Mucosa of descending colon (tissue), 3 donors: ENCODE measurements around the gene SNTA1. TPM values are rescaled to one million over a fixed set of nuclear protein-coding genes. Genes with fewer than 3 reads are reported as not detected.
"Not testable (repeated sequence)": the region's sequence is repeated elsewhere in the genome, so short reads cannot be mapped to it uniquely, and the experiment has no call there.

ENCODE experiments used
- ATAC-seq: fragments of 200-7000 bp; cut with Tn5 transposase; one replicate; pipeline ENCODE4 v1.9.1; 2020; ENCODE audit warnings: mild to moderate bottlenecking, moderate library complexity
- DNase-seq, 3 donors: peaks; one replicate each; pipeline ENCODE4 v3.0.0-alpha.2; 2020
- H3K36me3 ChIP-seq: fragments of 200-600 bp; one replicate; pipeline ENCODE4 v1.8.0; 2021; ENCODE audit warnings: low read depth, mild to moderate bottlenecking
- H3K4me1 ChIP-seq: fragments of 200-600 bp; one replicate; pipeline ENCODE4 v1.8.0; 2021; ENCODE audit warnings: low read depth, mild to moderate bottlenecking
- H3K4me3 ChIP-seq: fragments of 200-600 bp; one replicate; pipeline ENCODE4 v1.8.0; 2021; ENCODE audit warnings: mild to moderate bottlenecking
- H3K9me3 ChIP-seq: fragments of 200-600 bp; one replicate; pipeline ENCODE4 v1.8.0; 2021; ENCODE audit warnings: mild to moderate bottlenecking
- intact Hi-C, 2 donors: fragments of 100-400 bp; cut with DNase I in 1 of 2; cut with micrococcal nuclease in 1 of 2; formaldehyde crosslinking; loops; one replicate each; pipeline versions ENCODE4 v1.11.0 to v1.11.1; 2022; cut with DNase I, micrococcal nuclease
- total RNA-seq, 3 donors: library from RNA; stranded (reverse); fragmentation: NEBNext Ultra II Directional in 2 of 3; extraction: Animal tissue kit (Norgen Biotek cat#: 25700) in 2 of 3; gene quantifications; one replicate each; pipeline versions ENCODE4 v1.2.1 to v1.2.4, GENCODE V29; 2021 to 2023
- TF ChIP-seq, protein P1 (sequence below): fragments of 200-600 bp; IDR thresholded peaks from one replicate; pipeline ENCODE4 v1.8.0; 2022; ENCODE audit warnings: antibody characterized with exemption, mild to moderate bottlenecking
- donor health status: DM: no; HTN: no; CAD: no; lungs with moderate emphysema.
- donor health status: DM: no; HTN: no; CAD: no.
- donor health status: DM: no; HTN: yes; CAD: no.

Gene SNTA1
- total RNA-seq, 3 donors from 2014 or later = 2.3 to 17.2 (median 5.0) TPM

DNA sequence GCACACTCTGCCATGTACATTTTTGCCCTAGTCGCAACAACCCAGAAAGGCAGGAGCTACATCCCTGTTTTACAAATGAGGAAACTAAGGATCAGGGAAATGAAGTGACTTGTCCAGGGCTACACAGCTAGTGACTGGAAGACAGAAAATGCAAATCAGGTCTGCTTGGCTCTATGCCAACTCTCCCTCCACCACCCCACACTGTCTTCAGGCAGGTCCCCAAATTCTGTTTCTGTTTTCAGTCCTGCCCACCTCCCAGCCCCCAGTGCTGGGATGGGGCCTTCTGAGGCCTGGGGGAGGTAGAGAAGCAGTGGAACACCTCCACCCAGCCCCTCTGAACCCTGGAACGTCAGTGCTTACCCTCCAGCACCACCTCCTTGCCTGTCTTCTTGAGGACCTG, 5.1 kb downstream of the SNTA1 start:
- ATAC-seq (no peak), DNase-seq (no peak)

DNA sequence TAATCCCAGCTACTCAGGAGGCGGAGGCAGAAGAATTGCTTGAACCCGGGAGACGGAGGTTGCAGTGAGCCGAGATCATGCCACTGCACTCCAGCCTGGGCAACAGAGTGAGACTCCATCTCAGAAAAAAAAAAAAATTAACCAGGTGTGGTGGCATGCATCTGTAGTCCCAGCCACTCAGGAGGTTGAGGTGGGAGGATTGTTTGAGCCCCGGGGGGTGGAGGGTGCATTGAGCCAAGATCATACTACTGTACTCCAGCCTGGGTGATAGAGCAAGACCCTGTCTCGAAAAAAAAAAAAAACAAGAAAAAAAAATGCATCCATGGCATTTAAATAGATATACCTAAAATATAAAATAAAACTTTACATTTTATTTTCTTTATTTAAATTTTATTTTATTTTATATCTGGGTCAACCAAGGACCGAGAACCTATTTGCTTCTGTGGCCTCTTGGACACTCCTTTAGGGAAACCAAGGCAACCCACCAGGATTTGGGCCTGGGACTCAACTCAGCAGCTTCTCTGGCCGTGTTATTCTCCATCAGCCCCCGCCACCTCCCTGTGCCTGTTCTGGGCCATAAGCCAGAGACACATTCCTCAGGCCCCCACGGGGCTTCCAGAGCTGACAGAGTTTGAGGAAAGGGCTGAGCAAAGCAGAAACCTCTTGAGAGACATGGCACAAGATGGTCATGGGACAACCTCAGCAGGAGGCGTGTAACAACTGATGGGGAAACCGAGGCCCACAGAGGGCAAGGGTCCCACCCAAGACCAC, 6.2 kb downstream of the SNTA1 start:
- H3K4me3 ChIP-seq = no peak overlapping the region
- ATAC-seq (no peak), DNase-seq (no peak)
- TF ChIP-seq, protein P1, sequence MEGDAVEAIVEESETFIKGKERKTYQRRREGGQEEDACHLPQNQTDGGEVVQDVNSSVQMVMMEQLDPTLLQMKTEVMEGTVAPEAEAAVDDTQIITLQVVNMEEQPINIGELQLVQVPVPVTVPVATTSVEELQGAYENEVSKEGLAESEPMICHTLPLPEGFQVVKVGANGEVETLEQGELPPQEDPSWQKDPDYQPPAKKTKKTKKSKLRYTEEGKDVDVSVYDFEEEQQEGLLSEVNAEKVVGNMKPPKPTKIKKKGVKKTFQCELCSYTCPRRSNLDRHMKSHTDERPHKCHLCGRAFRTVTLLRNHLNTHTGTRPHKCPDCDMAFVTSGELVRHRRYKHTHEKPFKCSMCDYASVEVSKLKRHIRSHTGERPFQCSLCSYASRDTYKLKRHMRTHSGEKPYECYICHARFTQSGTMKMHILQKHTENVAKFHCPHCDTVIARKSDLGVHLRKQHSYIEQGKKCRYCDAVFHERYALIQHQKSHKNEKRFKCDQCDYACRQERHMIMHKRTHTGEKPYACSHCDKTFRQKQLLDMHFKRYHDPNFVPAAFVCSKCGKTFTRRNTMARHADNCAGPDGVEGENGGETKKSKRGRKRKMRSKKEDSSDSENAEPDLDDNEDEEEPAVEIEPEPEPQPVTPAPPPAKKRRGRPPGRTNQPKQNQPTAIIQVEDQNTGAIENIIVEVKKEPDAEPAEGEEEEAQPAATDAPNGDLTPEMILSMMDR = no peak
- peaks cover 2% of the 10 kb centered on the region for H3K4me1 ChIP-seq
- no peaks in the 10 kb centered on the region for H3K36me3 ChIP-seq
- H3K9me3 ChIP-seq = no peaks in the 10 kb centered on the region
- intact Hi-C loops = no loop called here

More for the DNA sequence above, 5.1 kb downstream of the SNTA1 start:
- H3K9me3 ChIP-seq = no peaks in the 10 kb centered on the region
- no peaks in the 10 kb centered on the region for H3K36me3 ChIP-seq
- no peak overlapping the region for H3K4me3 ChIP-seq
- intact Hi-C loops = no loop called here
- TF ChIP-seq, protein P1 = no peak
- peaks cover 2% of the 10 kb centered on the region for H3K4me1 ChIP-seq

DNA sequence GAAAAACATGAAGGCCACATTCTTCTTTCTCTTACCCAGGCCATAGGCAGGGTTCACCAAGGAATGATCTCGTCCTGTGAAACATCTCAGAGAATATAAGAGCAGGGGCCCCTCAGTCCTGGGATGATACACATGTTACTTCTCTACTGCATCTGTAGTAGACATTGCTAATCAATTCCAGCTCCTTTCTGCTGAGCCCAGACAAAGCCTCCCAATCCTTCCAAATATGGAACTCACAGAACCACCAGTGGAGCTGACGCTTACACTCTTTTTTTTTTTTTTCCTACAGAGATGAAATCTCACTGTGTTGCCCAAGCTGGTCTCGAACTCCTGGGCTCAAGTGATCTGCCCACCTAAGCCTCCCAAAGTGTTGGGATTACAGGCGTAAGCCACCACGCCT, 9.1 kb downstream of the SNTA1 start:
- TF ChIP-seq, protein P1 = no peak
- Histone ChIP-seq H3K4me3 (no peak overlapping the region), H3K9me3 (no peaks in the 10 kb centered on the region), H3K36me3 (no peaks in the 10 kb centered on the region), H3K4me1 (no peaks in the 10 kb centered on the region)
- DNase-seq (no peak), ATAC-seq (no peak)
- intact Hi-C loops = no loop called here

DNA sequence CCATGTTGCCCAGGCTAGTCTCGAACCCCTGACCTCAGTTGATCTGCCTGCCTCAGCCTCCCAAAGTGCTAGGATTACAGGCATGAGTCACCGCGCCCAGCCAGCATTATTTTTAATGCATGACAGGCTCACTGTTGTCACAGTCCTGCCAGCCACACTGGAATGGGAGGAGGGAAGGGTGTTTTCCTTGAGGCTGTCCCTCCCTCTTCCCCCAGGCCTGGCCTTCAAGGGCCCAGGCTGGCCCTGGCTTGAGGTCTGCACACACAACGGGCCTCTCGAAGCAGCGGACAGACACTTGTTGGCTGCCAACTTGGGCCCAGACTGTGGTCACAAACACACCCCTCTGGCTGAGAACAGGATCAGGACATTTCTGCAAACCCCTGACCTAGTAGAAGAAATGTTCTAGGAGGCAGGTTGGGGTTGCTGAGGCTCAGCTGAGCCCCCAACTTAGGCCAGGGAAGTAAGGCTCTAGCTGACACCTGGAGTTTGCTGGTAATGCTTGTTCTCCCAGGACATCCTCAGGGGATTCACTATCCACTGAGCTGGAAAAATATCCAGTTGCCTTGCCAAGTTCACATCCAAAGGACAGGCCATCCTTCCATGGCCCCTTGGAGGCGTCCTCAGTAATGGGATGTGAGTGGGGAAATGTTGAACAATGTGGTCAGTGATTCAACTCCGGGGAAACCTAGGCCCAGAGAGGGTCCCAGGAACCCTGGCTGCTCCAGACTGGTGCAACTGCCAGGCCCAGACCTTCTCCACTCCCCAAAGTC, 9.9 kb downstream of the SNTA1 start:
- Histone ChIP-seq H3K4me1 (no peaks in the 10 kb centered on the region), H3K4me3 (no peak overlapping the region), H3K9me3 (no peaks in the 10 kb centered on the region), H3K36me3 (no peaks in the 10 kb centered on the region)
- ATAC-seq = no peak
- intact Hi-C loops = no loop called here
- TF ChIP-seq, protein P1 = no peak
- DNase-seq = no peak

DNA sequence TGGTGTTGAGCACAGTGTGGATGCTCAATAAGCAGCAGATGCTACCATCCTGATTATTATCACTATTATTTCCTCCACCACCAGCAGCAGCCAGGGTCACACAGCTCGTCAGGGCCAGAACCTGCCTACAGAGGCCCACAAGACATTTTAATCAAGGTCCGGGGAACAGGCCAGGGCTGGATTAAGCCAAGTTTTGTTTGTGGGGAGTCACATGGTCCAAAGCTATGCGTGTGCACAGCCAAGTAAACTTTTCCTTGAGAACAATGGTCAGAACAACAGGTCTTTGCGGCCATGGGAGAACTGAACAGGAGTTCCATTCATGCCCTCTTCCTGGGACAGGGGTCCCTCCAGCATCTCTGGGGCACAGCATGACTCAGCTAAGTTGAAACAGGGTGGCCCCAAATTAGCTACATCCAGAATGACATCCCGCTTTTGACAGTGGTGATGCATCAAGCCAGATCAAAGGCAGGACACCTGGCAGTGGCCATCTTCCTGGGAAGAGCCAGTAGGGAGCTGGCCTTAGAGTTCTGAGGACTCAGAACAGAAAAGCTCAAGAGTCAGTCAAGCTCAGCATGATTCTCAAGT, 11.7 kb downstream of the SNTA1 start:
- Histone ChIP-seq H3K36me3 (no peaks in the 10 kb centered on the region), H3K4me1 (no peaks in the 10 kb centered on the region), H3K4me3 (no peak overlapping the region), H3K9me3 (no peaks in the 10 kb centered on the region)
- ATAC-seq = no peak
- intact Hi-C loops = no loop called here
- TF ChIP-seq, protein P1 = no peak
- no peak for DNase-seq

DNA sequence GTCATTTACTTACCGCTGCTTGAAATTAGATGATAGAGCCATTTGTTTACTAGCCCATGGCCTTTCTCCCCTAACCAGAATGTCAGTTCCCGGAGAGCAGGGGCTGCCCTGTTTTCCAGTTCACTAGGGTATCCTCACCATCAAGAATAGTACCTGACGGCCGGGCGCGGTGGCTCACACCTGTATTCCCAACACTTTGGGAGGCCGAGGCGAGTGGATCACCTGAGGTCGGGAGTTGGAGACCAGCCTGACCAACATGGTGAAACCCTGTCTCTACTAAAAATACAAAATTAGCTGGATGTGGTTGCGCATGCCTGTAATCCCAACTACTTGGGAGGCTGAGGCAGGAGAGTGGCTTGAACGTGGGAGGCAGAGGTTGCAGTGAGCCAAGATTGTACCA, 19.7 kb downstream of the SNTA1 start:
- H3K9me3 ChIP-seq, DNase-seq, H3K36me3 ChIP-seq, H3K4me3 ChIP-seq, H3K4me1 ChIP-seq, intact Hi-C loops, ATAC-seq: not testable (repeated sequence)
